NOMO-1 treated with dmso at 0.1 percent for 144 hours (cell line): Measurements from ENCODE around the gene AUNIP.

ENCODE experiments used
- DNase-seq: peaks from one replicate; lab custom pipeline; 2025; ENCODE audit not compliant: unreplicated experiment; lab: John Stamatoyannopoulos, UW

Gene AUNIP

DNA sequence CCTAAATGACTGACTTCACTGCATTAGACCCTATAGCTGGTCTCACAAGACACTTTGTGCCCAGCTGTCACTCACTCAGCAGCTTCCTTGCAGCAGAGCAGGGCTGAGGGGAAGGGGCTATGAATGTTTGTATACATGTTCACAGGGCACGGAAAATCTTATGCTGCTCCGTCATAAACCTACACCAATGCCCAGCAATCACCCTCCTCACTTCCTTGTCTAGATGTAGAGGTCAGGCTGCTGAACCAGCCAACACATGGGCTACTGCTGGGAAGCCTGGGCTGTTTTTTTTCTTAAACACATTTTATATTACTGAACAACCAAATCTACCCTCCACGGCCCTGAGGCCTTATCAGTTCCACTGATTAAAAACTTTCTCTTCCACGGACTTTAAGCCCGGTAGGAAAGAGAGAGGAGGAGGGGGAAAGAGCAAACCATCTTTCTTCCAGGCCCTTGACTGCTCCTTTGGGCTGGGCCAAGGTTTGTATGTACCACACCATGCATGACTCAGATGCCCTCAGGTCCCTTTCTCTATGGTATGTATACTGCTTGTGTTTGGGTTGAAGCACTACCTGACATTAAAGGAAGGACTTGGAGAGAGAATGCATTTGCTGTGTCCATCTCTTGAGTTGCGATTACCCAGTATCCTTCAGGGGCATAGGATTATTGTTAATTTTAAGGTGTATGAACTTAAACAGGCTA lies 26.8 kb downstream of the AUNIP start:
- DNase-seq: no peak

DNA sequence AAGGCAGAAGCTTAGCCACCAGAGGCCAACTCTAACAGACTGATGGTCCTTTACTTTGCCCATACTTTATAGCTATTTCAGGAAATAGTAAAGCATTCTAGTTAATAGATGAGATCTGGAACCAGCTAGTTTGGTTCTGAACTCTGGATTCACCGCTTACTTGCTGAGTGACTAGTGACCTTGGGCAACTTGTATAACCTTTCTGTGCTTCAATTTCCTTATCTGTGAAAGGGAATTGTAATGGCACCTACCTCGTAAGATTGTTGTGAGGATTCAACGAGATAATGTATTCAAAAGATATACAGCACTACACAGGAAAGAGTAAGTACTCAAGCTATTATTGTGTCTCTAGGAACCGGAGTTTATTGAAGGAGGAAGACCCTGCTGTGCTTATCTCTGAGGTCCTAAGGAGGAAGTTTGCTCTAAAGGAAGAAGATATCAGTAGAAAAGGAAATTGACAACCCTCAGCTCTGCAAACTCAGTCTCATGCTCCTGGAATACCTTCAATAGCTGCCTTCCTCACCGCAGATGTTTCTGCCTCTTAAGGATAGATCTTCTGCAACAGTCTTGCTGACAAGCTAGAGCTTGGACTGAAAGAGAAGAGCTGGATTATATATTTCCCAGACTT lies 27.6 kb downstream of the AUNIP start:
- no peak for DNase-seq

DNA sequence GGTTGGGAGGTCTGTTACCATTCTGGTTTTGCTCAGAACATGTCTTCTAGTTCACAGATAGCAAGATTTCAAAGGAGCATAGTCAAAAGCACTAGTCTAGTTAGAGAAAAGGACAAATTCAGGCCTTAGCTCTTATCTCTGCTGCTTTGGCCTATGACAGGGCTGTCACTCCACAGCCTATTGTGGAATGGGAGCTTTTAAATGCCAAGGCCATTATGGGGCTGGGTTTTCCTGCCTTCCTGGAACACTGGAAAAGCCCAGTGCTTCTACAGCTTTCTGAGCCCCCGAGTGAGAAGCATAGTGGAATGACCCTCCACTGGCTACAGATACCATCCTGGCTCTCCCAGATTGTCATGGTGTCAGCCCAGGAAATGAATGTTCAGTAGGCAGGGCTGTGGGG lies 30.2 kb downstream of the AUNIP start:
- DNase-seq: no peak

DNA sequence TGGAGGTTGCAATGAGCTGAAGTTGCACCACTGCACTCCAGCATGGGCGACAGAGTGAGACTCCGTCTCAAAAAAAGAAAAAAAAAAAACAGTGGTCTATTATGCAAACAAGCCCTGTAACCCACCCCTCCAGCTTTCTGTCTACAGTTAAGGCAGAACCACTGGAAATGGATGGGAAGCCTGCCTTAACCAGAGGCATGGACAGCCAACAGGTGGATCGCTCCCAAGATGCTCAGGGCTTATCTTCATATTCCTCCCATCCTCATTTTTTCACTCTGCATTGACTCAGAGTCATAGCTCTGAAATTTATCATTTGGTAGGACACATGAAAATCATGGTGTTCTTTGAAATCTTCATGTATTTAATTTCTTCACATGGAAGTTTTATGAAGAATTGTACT lies 30.8 kb downstream of the AUNIP start:
- DNase-seq: no peak

DNA sequence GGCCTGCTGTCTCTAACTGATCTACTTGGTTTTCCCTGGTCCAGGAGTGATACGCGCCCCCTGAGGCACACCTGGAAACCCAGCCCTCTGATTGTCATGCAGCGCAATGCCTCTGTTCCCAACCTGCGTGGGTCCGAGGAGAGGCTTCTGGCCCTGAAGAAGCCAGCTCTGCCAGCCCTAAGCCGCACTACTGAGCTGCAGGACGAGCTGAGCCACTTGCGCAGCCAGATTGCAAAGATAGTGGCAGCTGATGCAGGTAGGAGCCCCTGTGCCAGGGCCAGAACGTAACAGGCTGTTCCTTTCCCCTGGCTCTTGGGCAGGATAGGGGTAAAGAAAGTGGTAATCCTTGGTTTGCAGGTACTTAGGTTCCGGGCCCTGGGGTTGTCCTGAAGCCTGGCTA lies 32.7 kb downstream of the AUNIP start:
- no peak for DNase-seq

DNA sequence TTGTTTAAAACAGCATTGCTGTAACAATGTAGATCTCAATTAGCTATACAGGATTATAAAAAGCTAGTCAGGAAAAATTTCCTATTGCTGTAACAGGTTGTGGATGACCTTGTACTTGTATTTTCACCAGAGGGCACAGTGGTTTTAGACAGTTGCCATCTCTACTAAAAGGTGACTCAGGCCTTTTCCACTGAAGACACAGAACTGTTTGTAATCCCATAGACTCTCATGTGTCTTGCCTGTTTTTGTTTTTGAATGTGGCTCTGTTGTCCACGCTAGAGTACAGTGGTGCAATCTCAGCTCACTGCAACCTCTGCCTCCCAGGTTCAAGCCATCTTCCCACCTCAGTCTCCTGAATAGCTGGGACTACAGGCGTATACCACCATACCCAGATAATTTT lies 33.7 kb downstream of the AUNIP start:
- no peak for DNase-seq

DNA sequence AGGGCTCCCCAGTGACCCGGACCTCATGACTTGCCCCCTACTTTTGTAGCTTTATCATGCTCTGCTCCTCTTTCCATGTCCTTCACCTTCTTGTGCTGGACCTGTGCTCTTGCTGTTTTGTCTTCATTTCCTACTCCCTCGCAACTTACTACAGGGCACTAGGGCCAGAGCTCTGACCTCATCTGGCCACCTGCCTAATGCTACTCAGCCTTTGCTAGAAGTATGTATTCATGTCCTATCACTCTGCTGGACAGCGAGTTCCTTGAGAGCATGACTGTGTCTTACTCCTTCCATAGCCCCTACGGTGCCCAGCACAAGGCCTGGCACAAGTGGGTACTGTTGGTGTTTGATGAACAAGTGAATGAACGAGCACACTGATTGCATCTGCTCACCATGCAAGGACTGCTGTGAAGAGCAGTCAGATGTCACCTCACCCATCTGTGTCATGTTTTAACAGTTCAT lies 37.6 kb downstream of the AUNIP start:
- no peak for DNase-seq

DNA sequence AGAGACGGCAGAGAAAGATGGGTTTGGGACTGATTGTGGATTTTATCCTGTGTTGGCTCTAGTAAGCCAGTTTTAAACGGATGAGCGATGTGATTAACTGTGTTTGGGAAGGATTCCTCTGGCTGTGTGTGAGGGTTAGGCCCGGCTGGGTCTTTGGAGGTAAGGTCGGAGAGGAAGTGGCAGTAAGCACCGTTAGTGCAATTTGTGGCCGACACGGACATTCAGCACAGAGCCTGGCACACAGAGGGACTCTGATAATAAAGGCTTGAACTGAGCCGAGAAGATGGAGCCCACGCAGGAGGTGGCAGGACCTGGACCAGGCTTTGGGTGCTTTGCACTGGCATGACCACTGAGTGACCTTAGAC lies 38.2 kb downstream of the AUNIP start:
- no peak for DNase-seq

DNA sequence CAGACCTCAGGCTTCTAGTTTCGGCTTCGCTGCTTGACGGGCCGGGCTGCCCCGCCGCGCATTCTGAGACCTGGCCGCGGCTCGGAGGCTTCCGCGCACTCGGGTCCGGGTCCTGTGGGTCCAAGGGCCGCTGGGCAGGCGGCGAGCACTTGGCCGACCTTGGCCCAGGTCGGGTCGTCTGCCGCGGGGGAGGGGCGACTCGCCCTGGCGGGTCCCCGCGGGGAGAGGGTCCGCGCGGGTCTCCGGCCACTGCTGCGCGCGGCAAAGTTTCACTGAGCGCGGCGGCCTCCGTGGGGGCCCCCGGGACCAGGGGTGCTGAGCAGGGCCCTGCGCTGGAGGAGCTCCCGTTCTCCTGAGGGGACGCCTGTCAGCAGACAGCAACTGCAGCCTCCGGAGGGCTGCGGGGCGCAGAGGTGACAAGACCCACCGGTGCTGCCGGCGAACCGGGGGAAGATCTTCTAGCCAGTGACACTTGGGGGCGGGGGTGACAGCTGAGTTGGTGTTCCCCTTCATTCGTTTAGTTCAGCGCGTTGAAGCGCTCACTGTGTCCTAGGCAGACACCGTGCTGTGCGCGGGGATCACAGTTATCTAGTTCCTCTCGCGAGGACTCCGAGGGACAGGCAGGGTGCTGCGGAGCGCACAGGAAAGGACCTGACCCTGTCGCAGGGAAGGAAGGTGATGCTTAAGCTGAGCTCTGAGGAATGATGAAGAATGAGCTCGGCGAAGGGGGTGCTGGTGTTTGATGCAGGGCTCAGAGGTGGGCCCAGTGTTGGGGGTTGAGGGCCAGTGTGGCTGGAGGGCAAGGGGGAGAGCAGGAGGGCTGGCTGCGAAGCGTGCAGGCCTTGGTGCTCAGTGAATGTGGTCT lies 38.8 kb downstream of the AUNIP start:
- peak; percentile 62 for DNase-seq

DNA sequence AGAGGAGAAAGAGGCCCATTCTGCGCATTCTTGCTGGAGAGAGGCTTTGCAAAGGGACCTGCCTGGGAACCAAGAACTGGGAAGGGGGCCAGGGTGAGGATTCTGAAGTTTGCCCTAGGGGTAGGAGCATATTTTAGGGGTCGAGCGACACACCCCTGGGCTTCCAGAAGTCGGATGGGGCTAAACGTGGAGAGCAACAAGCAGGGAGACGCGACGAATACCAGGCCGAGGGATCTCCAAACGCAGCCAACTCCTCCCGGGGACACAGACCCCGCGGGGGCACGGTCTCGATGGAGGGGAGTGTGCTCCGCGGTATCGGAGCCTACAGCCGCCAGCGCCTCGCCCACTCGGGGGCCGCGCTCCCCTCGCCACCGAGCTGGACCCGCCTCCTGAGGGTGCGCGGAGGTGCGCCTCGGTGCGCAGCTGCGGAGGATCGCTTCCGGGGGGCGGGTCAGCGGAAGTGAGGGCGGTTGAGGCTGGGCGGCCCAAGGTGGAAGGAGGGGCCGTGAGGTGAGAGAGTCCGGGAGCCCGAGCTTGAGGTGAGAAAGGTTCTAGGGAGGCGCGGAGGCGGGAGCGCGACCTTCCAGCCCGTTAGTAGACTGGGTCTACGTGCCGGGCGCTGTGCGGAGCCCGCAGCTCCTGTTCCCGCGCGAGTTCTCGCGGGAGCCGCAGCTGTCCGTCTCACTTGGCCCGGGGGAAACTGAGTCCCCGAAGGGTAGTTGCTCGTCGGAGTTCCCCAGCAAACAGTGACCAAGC lies 39.6 kb downstream of the AUNIP start, which contains the start of gene MTFR1L:
Gene MTFR1L (plus strand): TSS at position 464 of the 756 bp plus-strand sequence. CDS start 3,151 bp downstream, outside the sequence.
- peak; percentile 68 for DNase-seq

DNA sequence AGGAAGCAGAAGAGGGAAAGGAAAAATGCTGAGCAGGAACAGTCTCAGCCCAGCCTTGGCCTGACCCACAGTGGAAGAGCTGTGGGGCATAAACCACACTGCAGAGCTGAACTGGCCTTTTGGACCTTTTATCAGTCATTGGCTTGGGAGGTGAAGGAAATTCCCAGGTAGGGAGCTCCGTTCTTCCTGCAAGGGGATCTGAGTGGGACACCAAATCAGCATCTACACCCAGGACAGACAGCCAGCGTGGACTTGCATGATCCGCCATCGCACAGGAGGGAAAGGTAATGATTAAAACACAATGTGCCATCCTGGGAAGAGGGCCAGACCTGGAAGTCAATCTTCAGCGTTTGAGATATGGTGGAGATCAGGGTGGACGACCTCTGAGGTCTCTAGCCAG lies 40.7 kb downstream of the AUNIP start:
- no peak for DNase-seq

DNA sequence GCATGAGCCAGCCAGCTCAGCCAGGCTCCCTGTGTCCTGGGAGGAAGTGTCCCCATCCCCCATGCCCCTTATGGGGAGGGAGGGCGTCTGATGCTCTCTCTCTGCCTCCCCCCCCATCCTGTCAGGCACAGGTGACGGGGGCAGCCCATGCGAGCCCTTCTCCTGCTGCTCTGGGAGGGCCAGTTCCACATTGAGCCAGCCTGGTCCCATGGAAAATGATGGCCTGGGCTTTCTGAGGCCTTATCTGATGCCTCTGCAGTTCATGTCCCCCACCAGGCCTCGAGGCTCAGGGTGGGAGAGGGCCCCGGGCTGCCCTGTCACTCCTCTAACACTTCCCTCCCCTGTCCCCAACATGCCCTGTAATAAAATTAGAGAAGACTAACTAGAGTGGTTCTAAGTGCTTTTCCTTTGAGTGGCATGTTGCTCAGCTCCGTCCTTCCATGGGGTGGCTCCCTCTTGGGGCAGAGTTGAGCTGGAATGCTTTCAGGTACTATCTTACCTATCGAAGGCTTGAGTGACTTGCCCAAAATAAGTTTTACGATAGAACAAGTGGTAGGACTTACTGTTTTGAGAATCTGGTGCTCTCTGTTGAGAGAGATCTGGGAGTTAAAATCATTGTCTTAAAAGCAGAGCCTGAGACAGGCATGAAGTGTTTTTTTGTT lies 41.3 kb downstream of the AUNIP start:
- no peak for DNase-seq

DNA sequence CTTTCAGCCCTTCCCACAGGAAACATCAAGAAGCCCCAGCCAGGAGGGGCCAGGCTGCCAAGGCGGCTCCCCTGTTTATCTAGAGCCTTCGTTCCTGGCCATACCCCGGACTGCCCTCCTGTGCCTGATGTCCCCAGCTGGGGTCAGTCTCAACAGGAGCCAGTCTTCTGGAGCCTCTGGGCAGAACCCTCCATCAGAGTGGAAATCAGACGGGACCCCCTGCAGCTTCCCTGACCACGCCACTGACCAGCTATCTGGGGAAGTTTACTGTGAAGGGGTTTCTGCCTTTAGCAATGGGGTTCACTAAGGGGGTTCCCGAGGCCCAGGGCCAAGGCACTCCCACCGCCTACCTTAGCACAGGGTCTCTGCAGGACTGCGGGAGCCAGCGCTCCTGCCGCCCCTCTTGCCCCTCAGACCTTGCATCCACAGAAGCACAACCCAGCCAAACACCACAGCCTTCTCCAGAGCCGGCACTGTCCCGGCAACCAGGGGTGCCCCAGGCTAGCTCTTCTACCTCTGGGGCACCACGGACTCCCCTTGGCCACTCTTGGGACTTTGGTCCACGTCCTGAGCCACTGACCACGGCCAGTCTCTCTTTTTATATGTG lies 43.0 kb downstream of the AUNIP start:
- no peak for DNase-seq

DNA sequence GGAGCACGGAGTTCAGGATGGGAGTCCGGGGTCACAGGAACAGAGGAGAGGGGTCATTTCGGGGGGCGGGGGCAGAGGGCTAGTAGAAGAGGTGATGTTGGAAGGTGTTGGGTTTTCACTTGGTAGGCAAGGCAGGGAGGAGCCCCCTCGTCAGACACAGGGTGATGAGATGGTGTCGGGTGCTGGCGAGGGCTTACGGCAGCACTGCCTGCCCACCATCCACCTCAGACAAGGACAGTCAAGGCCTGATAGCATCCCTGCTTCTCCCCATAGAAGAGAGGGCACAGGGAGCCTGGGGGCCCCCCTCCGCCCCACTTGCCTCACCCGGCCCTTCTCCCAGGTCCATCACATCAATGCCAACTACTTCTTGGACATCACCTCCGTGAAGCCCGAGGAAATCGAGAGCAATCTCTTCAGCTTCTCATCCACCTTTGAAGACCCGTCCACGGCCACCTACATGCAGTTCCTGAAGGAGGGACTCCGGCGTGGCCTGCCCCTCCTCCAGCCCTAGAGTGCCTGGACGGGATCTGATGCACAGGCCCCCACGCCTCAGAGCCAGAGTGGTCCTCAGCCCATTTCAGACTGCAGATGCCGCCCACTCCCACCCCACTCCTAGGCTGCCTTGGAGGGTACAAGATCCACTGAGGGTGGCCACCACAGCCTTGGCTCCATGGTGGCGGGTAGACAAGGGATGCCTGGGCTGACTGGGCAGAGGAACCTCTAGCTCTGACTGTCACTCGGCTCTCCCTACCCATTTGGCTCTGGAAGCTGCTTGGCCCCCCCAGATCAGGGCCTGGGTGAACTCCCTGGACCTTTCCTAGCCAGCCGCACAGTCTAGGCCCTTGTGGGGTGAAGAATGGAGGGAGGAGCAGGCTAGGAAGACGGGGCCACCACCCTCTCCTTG lies 43.8 kb downstream of the AUNIP start:
- DNase-seq: no peak

DNA sequence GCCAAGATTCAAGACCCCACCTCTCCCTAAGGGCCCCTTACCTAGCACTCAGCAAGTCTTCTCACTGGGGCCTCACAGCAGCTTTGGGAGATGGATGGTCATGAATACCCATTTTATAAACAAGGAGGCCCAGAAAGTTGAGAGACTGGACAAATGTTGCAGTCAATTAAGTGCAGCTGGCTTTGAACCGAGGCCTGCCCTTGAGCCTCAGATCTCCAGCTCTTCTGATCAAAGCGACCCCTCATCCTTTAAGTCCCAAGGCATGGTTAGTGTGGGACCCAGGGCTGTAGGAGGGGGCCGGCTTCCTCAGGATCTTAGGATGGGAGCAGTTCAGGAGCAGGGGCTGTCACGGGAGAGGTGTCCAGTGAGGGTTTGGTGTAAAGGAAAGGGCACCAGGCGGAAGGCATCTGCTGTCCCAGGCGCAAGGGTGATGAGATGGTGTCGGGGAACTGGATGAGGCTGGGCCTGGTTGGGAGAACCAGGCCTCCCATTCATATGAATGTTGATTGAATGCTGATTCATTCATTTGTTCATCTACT lies 44.6 kb downstream of the AUNIP start:
- no peak for DNase-seq

DNA sequence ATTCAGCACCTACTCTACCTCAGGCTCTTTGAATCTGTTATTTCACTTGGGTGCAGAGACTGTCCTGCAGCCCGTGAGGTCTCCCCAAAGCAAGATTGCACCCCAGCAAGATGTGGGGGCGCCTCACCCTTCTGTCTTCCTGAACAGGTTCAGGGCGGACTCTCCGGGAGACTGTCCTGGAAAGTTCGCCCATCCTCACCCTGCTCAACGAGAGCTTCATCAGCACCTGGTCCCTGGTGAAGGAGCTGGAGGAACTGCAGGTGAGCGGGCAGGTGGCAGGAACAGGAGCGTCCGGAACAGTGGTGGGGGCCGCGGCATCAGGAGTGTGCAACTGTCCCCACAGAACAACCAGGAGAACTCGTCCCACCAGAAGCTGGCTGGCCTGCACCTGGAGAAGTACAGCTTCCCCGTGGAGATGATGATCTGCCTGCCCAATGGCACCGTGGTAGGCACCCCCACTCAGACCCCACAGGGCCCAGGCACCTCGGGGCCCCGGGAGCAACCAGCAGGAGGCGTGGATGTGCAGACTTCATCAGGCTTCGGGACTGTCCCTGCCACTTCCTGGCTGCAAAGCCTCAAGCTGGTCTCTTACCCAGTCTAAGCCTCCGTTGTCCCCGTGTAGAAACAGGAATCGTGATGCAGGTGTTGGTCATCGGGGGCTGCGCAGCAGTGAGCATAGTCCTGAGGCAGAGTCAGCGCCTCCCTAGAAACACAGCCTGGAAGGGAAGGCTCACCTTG lies 45.4 kb downstream of the AUNIP start:
- no peak for DNase-seq

DNA sequence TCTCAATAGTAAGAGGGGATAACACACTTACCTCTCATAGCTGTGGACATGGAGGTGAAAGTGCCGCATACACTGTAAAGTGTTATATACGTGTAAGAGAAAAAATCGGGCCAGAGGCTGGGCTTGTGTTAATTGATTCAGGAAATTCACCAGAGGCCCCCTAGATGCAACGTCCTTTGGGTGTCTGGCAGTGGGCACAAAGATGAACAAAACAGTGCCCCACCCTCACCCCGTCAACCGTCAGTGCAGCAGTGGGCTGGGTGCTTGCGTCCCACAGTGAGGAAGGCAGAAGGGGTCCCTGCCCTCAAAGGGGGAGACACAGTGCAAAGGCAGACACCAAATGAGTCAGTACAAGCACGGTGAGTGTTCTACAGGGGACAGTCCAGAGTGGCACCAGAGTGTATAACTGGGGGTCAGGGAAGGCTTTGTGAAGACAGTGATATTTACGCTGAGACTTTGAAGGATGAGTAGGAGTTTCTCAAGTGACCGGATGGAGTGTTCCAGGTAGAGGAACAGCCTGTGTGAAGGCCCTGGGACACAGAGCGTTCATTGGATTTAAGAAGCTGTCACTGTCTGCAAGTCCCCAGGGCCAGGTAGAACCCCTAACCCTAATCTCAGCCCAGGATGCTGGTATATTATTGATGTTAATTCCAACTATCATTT lies 46.1 kb downstream of the AUNIP start:
- no peak for DNase-seq
